Activated naive CD4-positive, alpha-beta T cell treated with anti-CD3 and anti-CD28 coated beads for 36 hours (primary cell): ENCODE results near the gene LEKR1. TPM values are rescaled to one million over a fixed set of nuclear protein-coding genes. Genes with fewer than 3 reads are reported as not detected.

Source experiments
- CTCF ChIA-PET: fragments of 350-600 bp; sonication (Branson Sonifier 250); formaldehyde crosslinking; loops from one replicate; lab custom pipeline; 2021; ENCODE audit warnings: antibody characterized with exemption; lab: Charles Lee
- DNase-seq: peaks from one replicate; pipeline ENCODE4 v3.0.0-alpha.2; 2020
- H3K27ac Mint-ChIP-seq: one replicate; pipeline ENCODE4 v1.8.0; 2021; ENCODE audit warnings: mild to moderate bottlenecking, mixed read lengths
- H3K27me3 Mint-ChIP-seq: one replicate; pipeline ENCODE4 v1.8.0; 2021; ENCODE audit warnings: low read depth, mixed read lengths
- H3K36me3 Mint-ChIP-seq: one replicate; pipeline ENCODE4 v1.8.0; 2021; ENCODE audit warnings: low read depth, mixed read lengths
- H3K4me1 Mint-ChIP-seq: one replicate; pipeline ENCODE4 v1.8.0; 2021; ENCODE audit warnings: low read depth, mixed read lengths
- H3K4me3 Mint-ChIP-seq: one replicate; pipeline ENCODE4 v1.8.0; 2021; ENCODE audit warnings: mild to moderate bottlenecking, moderate library complexity, mixed read lengths
- H3K9me3 Mint-ChIP-seq: one replicate; pipeline ENCODE4 v1.8.0; 2021; ENCODE audit warnings: mixed read lengths
- intact Hi-C: fragments of 100-400 bp; cut with micrococcal nuclease; formaldehyde crosslinking; loops from one replicate; pipeline ENCODE4 v1.15.1; 2023
- total RNA-seq, 2 experiments: library from RNA; stranded (reverse); gene quantifications; one replicate each; pipeline ENCODE4 v1.2.3, GENCODE V29; 2021

Gene LEKR1
- total RNA-seq, 2 experiments from 2014 or later: 0.43 to 0.77 TPM

DNA sequence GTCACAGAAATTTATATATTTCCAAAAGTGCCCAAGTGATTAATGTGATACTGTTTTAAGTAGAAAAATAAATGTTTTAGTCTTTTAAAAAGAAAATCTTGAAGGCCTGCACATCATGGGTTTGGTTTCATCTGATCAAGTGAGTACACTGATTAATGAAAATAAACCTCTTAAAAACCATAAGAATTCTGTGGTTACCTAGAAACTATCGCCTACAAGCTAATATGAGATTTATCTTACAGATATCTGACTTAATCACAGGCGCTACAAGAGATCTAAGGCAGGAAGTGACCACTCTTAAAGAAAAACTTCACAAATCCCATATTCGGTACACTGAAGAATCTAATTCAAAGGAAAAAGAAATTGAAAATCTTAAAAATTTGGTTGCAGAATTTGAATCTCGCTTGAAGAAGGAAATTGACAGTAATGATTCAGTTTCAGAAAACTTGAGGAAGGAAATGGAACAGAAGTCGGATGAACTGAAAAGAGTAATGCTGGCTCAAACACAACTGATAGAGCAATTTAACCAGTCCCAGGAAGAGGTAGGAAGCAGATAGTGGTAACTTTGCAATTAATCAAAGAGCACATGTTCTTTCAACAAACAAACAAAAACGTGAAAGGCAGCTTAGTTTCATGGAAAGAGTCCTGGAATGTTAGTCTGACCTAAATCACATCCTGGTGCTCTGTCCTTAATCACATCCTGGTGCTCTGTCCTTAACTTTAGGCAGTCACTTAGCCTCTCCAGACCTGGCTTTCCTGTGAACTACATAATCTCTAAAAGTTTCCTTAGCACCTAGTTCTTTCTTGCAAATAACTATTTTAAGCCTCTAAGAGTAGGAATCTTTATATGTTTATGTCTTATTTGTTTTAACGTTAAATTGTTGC is 201.9 kb downstream of the LEKR1 start:
- no peaks in the 10 kb centered on the region for H3K4me1 Mint-ChIP-seq
- H3K4me3 Mint-ChIP-seq: no peak overlapping the region
- H3K36me3 Mint-ChIP-seq: no peaks in the 10 kb centered on the region
- DNase-seq: no peak
- H3K27me3 Mint-ChIP-seq: peaks cover 16% of the 10 kb centered on the region
- no peak overlapping the region for H3K27ac Mint-ChIP-seq
- H3K9me3 Mint-ChIP-seq: no peaks in the 10 kb centered on the region
- intact Hi-C loops: no loop called here
- CTCF ChIA-PET: interaction anchor here (1.3 kb wide), 1 partner anchor 55 kb away, joined by 5 read pairs; no protein-coding TSS in a partner anchor

DNA sequence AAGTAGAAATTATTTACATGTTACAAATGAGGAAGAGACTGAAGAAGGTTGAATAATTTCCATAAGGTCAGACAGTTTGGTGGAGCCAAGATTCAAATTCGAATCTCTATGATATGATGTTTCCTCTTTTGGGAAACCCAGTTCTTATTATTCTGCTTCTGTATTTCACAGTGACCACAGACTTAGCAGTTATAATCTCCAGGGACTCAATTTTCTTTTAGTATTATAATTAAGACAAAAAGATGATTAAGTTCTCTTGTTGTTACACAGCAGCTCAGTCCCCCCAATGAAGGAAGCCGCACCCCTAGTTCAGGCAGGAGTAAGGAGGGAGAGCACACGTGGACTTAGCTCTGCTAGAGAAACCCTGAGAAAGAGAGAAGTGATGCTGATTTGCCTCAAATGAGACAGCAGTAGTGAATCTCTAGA is 203.2 kb downstream of the LEKR1 start:
- Mint-ChIP-seq H3K27ac (no peak overlapping the region), H3K36me3 (no peaks in the 10 kb centered on the region), H3K4me1 (no peaks in the 10 kb centered on the region), H3K27me3 (peaks cover 19% of the 10 kb centered on the region), H3K4me3 (no peak overlapping the region), H3K9me3 (no peaks in the 10 kb centered on the region)
- CTCF ChIA-PET: no interaction called here
- intact Hi-C loops: no loop called here
- no peak for DNase-seq

DNA sequence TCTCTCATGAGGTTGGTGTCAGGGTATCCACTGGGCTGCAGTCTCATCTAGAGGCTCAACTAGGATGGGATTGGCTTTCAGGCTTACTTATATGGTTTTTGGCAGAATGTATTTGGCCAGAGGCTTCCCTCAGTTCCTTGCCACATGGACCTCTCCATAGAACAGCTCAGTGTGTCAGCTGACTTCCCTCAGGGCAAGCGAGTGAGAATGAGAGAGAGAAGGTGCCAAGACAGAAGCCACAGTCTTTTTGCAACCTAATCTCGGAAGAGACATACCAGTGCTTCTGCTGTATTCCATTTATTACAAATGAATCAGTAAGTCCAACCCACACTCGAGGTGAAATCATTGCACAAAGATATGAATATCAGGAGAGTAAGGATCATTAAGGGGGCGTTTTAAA is 204.6 kb downstream of the LEKR1 start:
- Mint-ChIP-seq H3K36me3 (no peaks in the 10 kb centered on the region), H3K9me3 (no peaks in the 10 kb centered on the region), H3K27ac (no peak overlapping the region), H3K4me1 (no peaks in the 10 kb centered on the region), H3K27me3 (peaks cover 19% of the 10 kb centered on the region), H3K4me3 (no peak overlapping the region)
- CTCF ChIA-PET: interaction anchor here (1.7 kb wide), 1 partner anchor 11 kb away, joined by 4 read pairs; no protein-coding TSS in a partner anchor
- DNase-seq: no peak
- intact Hi-C loops: no loop called here

DNA sequence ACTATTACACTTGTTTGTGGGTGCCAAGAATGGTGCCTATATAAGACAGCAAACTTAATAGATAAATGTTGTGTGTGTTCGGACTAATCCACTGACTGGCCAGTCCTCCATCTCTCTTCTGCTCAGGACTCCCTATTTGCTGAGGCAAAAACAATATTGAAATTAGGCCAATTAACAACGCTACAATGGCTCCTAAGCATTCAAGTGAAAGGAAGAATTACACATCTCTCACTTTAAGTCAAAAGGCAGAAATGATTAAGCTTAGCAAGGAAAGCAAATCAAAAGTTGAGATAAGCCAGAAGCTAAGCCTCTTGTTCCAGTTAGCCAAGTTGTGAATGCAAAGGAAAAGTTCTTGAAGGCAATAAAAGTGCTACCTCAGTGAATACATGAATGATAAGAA is 206.8 kb downstream of the LEKR1 start:
- no peaks in the 10 kb centered on the region for H3K36me3 Mint-ChIP-seq
- H3K9me3 Mint-ChIP-seq: no peaks in the 10 kb centered on the region
- intact Hi-C loops: no loop called here
- CTCF ChIA-PET: interaction anchor here (1.4 kb wide), 1 partner anchor 104 kb away, joined by 3 read pairs; no protein-coding TSS in a partner anchor
- no peak for DNase-seq
- no peak overlapping the region for H3K27ac Mint-ChIP-seq
- no peak overlapping the region for H3K4me3 Mint-ChIP-seq
- H3K4me1 Mint-ChIP-seq: no peaks in the 10 kb centered on the region
- peaks cover 23% of the 10 kb centered on the region for H3K27me3 Mint-ChIP-seq

DNA sequence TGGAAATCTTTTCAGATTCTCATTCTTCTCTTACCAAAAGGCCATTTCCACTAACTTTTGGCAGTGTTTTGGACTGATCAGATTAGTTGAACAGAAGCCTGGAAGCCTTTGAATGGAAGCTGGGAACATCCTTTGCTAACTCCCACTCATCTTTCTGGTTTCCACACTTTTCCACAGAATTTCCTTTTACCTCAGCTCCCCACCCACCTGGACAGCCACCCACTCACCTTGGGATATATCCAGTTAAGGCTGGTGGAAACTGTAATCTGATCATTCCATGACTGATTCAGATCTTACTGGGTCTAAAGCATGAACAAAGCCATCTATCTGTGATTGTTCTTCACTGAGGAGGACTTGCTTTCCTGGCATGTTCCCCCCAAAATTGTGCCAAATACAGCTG is 214.3 kb downstream of the LEKR1 start:
- CTCF ChIA-PET: no interaction called here
- no peak overlapping the region for H3K4me3 Mint-ChIP-seq
- peaks cover 8% of the 10 kb centered on the region for H3K27me3 Mint-ChIP-seq
- intact Hi-C loops: no loop called here
- H3K27ac Mint-ChIP-seq: no peak overlapping the region
- no peaks in the 10 kb centered on the region for H3K9me3 Mint-ChIP-seq
- no peaks in the 10 kb centered on the region for H3K36me3 Mint-ChIP-seq
- DNase-seq: no peak
- no peaks in the 10 kb centered on the region for H3K4me1 Mint-ChIP-seq

DNA sequence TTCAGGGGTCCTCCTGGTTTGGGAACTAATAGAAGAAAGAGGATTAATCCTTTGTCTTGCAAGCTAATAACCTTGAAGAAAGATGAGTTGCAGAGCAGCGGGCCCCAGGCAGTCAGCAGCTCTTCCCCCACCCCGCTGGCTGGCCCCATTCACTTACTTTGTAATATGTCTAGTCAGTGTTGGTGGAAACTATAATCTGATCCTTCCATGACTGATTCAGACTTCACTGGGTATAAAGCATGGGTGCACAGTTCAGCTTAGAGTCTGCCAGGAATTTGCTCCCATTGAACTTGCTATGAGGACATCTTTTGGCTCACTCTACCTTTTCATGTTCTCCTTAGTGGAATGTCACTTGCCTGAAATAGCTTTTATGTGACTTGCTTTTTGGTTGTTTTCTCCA is 216.1 kb downstream of the LEKR1 start:
- intact Hi-C loops: no loop called here
- H3K27ac Mint-ChIP-seq: no peak overlapping the region
- no peak for DNase-seq
- CTCF ChIA-PET: no interaction called here
- H3K36me3 Mint-ChIP-seq: no peaks in the 10 kb centered on the region
- no peaks in the 10 kb centered on the region for H3K4me1 Mint-ChIP-seq
- no peak overlapping the region for H3K4me3 Mint-ChIP-seq
- peaks cover 8% of the 10 kb centered on the region for H3K27me3 Mint-ChIP-seq
- no peaks in the 10 kb centered on the region for H3K9me3 Mint-ChIP-seq

DNA sequence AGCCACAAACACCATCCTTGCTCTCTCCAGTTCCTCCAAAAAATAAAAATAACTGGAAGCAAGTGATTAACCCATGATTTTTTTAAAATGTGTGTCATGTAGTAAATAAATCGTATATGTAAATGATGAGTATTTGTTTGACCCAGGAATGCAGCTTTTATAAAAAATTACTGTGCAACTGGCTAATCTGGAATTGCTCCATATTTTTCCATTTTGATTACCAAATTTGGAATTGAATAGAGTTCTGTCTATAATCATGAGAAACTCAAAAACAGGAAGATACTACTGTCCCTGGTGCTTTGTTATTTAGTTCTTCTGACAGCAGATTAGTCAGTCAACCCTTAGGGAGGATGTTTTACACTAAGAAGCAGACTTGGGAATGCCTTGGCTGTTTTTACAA is 217.6 kb downstream of the LEKR1 start:
- CTCF ChIA-PET: no interaction called here
- Mint-ChIP-seq H3K4me3 (no peak overlapping the region), H3K4me1 (no peaks in the 10 kb centered on the region), H3K27me3 (peaks cover 4% of the 10 kb centered on the region), H3K9me3 (no peaks in the 10 kb centered on the region), H3K36me3 (no peaks in the 10 kb centered on the region), H3K27ac (no peak overlapping the region)
- no peak for DNase-seq
- intact Hi-C loops: no loop called here

DNA sequence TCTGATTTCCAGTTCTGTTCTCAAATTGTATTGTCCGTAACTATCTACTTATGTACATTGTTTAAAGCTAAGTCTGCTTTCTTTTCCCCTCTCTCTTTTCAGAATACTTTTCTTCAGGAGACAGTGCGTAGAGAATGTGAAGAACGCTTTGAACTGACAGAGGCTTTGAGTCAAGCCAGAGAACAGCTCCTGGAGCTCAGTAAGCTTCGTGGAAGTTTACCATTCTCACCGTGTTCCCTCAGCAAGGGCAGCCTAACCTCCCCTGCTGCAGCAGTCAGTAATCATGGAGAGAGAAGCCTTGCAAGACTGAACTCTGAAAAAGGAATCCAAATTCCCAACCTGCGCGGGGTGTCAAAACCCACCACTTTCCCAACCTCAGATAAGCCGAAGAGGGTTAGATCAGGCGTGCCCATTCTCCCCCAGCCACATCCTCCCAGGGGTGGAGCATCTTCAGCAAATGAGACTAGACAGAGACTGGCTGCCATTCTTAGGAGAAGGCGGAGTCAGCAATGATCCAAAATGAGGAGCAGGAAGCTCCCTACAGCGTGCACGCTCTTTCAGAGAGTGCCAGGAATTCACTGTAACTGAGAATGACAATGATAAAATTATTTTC is 219.2 kb downstream of the LEKR1 start:
- Mint-ChIP-seq H3K36me3 (no peaks in the 10 kb centered on the region), H3K4me1 (no peaks in the 10 kb centered on the region), H3K27ac (no peak overlapping the region), H3K9me3 (no peaks in the 10 kb centered on the region), H3K27me3 (peaks cover 6% of the 10 kb centered on the region), H3K4me3 (no peak overlapping the region)
- no peak for DNase-seq
- intact Hi-C loops: no loop called here
- CTCF ChIA-PET: interaction anchor here (0.6 kb wide), 1 partner anchor 27 kb away, joined by 3 read pairs; no protein-coding TSS in a partner anchor

DNA sequence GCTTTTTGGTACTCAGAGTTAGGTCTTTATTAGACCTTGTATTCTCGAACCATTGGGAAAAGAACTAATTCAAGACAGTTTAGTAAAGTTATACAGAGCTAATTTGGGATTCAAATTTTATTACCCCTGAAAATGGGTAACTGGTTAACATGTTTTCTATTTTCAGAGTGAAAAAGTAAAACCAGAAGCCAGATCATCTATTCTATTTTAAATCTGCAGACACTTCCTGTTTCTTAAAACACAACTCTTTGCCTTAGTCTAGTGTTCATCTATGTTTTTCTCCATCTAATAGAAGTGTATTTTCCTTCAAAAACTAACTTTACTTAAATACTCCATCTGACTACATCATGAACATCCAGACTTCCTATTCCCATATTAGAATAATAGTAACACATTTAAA is 220.4 kb downstream of the LEKR1 start:
- no peak for DNase-seq
- H3K36me3 Mint-ChIP-seq: no peaks in the 10 kb centered on the region
- no peaks in the 10 kb centered on the region for H3K9me3 Mint-ChIP-seq
- CTCF ChIA-PET: no interaction called here
- H3K27ac Mint-ChIP-seq: no peak overlapping the region
- intact Hi-C loops: no loop called here
- no peaks in the 10 kb centered on the region for H3K4me1 Mint-ChIP-seq
- H3K27me3 Mint-ChIP-seq: peaks cover 4% of the 10 kb centered on the region
- no peak overlapping the region for H3K4me3 Mint-ChIP-seq

DNA sequence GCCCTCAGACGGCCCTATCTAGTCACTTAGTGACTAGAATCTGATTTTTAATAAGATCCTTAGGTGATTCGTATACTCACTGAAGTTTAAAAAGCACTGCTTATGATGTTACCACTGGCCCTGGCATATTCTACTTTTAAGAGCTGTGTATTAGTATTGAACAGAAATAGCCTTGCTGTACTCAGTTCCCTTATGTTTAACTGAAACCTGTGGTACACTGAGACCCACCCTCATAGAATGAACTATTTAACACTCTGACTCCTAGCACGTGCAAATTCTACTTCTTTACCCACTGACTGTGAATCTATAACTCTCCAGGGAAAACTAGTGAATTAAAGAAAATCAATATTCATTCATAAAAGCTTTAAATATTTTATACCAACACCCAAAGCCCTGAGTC is 224.9 kb downstream of the LEKR1 start:
- H3K4me3 Mint-ChIP-seq: no peak overlapping the region
- H3K36me3 Mint-ChIP-seq: no peaks in the 10 kb centered on the region
- H3K9me3 Mint-ChIP-seq: no peaks in the 10 kb centered on the region
- peaks cover 2% of the 10 kb centered on the region for H3K27me3 Mint-ChIP-seq
- DNase-seq: no peak
- intact Hi-C loops: no loop called here
- no peak overlapping the region for H3K27ac Mint-ChIP-seq
- H3K4me1 Mint-ChIP-seq: no peaks in the 10 kb centered on the region
- CTCF ChIA-PET: no interaction called here

DNA sequence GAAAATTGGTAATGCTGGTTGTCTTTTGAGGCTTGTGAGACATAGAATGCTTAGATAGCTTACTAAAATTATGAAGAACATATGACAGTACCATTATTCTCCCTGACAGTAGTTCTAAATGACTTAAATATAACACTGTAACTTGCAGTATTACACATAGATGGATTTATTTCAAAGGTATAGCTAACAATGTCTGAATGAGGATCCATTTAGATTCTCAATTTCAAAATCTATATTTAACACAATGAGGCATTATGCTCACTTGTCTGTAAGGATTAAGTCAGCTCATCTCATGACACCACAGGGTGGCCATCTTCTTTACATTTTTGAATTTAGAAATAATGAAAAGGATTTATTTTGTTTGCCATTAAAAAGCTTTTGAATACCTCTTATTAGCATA is 225.4 kb downstream of the LEKR1 start:
- H3K36me3 Mint-ChIP-seq: no peaks in the 10 kb centered on the region
- no peak overlapping the region for H3K4me3 Mint-ChIP-seq

DNA sequence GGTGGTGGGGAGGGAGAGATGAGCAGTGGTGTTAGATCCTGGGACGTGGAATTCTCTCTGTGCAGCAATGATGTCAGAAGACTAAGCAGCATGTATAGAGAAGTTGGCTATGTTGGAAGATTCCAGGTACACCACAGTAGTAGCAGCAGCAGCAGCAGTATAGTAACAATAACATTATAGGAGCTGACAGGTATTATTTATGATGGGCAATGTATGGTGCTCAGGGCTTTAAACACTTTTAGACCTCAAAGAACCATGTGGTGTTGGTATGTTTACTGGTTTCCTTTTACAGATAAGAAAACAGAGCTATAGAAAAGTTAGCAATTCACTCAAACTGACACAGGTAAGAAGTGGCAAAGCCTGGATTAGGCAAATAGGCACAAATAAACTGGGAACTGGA is 229.9 kb downstream of the LEKR1 start:
- Mint-ChIP-seq H3K27me3 (no peaks in the 10 kb centered on the region), H3K4me1 (peaks cover 6% of the 10 kb centered on the region), H3K36me3 (no peaks in the 10 kb centered on the region), H3K27ac (no peak overlapping the region), H3K4me3 (no peak overlapping the region), H3K9me3 (no peaks in the 10 kb centered on the region)
- CTCF ChIA-PET: no interaction called here
- intact Hi-C loops: no loop called here
- no peak for DNase-seq

More for the DNA sequence above, 225.4 kb downstream of the LEKR1 start:
- DNase-seq: no peak
- H3K4me1 Mint-ChIP-seq: no peaks in the 10 kb centered on the region
- intact Hi-C loops: no loop called here
- CTCF ChIA-PET: interaction anchor here (1.2 kb wide), 1 partner anchor 18 kb away, joined by 3 read pairs; no protein-coding TSS in a partner anchor
- peaks cover 2% of the 10 kb centered on the region for H3K27me3 Mint-ChIP-seq
- H3K27ac Mint-ChIP-seq: no peak overlapping the region
- H3K9me3 Mint-ChIP-seq: no peaks in the 10 kb centered on the region
